MCF 10A (cell line): Measurements from ENCODE around the gene TNIP3. TPM values are rescaled to one million over a fixed set of nuclear protein-coding genes. Genes with fewer than 3 reads are reported as not detected.

Source experiments
- BruUV-seq: library from RNA; stranded (reverse); fragments of 400-500 nt; replicated peaks from 2 replicates; lab custom pipeline; 2021; lab: Mats Ljungman, UMichigan
- CTCF ChIA-PET: fragments of 300-600 bp; sonication (Branson Sonifier 250); formaldehyde crosslinking; extraction: SDS; loops from one replicate; lab custom pipeline; 2021; ENCODE audit warnings: antibody characterized with exemption, inconsistent platforms; lab: Yijun Ruan, JAX
- POLR2A ChIA-PET: fragments of 300-600, 350-650 bp; sonication (Branson Sonifier 250); formaldehyde crosslinking; extraction: SDS; loops from one replicate; lab custom pipeline; 2020; ENCODE audit warnings: antibody characterized with exemption, inconsistent platforms; lab: Yijun Ruan, JAX
- DNase-seq: peaks from one replicate; pipeline ENCODE4 v3.0.0-alpha.2; 2018; ENCODE audit not compliant: unreplicated experiment
- H3K27ac Mint-ChIP-seq: one replicate; pipeline ENCODE4 v1.8.0; 2022; ENCODE audit warnings: mild to moderate bottlenecking, low read depth, mixed read lengths; ENCODE audit not compliant: unreplicated experiment
- H3K27me3 Mint-ChIP-seq: one replicate; pipeline ENCODE4 v1.8.0; 2022; ENCODE audit warnings: mixed read lengths; ENCODE audit not compliant: insufficient read depth, unreplicated experiment
- H3K36me3 Mint-ChIP-seq: one replicate; pipeline ENCODE4 v1.8.0; 2022; ENCODE audit warnings: mild to moderate bottlenecking, moderate library complexity, mixed read lengths; ENCODE audit not compliant: insufficient read depth, unreplicated experiment
- H3K4me1 Mint-ChIP-seq: one replicate; pipeline ENCODE4 v1.8.0; 2022; ENCODE audit warnings: mixed read lengths; ENCODE audit not compliant: insufficient read depth, unreplicated experiment
- H3K4me3 Mint-ChIP-seq: one replicate; pipeline ENCODE4 v1.8.0; 2022; ENCODE audit warnings: mild to moderate bottlenecking, moderate library complexity, mixed read lengths; ENCODE audit not compliant: unreplicated experiment
- H3K9me3 Mint-ChIP-seq: one replicate; pipeline ENCODE4 v1.8.0; 2022; ENCODE audit warnings: mixed read lengths; ENCODE audit not compliant: unreplicated experiment
- intact Hi-C: fragments of 100-400 bp; cut with micrococcal nuclease; formaldehyde crosslinking; loops from 2 replicates; pipeline ENCODE4 v1.14.1; 2022
- total RNA-seq: library from RNA; stranded (reverse); gene quantifications from 2 replicates; pipeline ENCODE4 v1.2.3, GENCODE V29; 2022
- TF ChIP-seq, protein P1 (sequence below): fragments of 200-600 bp; IDR thresholded peaks from one replicate; pipeline ENCODE4 v1.8.0; 2022; ENCODE audit warnings: antibody characterized with exemption, mild to moderate bottlenecking; ENCODE audit not compliant: unreplicated experiment

Gene TNIP3
- total RNA-seq, 1 experiment from 2014 or later = 2.1 TPM

DNA sequence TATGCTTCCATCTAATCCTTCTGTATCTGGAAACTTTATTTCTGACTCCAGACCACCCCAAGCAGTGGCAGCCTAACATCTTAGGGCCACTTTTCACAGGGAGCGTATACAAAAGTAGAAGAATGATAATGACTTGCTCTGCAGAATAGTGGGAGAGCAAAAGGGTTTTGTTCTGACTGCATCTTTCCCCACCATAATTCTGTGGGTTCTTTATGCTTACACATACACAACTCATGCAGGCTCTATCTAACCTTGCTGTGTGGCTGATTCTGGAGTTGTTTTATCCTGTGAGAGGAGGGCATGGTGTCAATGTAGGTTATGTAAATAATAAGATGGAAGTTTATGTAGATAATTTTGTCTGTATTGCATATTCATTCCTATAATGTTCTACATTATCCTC, 49.4 kb downstream of the TNIP3 start:
- H3K4me1 Mint-ChIP-seq = no peaks in the 10 kb centered on the region
- BruUV-seq = no TSS peak
- TF ChIP-seq, protein P1, sequence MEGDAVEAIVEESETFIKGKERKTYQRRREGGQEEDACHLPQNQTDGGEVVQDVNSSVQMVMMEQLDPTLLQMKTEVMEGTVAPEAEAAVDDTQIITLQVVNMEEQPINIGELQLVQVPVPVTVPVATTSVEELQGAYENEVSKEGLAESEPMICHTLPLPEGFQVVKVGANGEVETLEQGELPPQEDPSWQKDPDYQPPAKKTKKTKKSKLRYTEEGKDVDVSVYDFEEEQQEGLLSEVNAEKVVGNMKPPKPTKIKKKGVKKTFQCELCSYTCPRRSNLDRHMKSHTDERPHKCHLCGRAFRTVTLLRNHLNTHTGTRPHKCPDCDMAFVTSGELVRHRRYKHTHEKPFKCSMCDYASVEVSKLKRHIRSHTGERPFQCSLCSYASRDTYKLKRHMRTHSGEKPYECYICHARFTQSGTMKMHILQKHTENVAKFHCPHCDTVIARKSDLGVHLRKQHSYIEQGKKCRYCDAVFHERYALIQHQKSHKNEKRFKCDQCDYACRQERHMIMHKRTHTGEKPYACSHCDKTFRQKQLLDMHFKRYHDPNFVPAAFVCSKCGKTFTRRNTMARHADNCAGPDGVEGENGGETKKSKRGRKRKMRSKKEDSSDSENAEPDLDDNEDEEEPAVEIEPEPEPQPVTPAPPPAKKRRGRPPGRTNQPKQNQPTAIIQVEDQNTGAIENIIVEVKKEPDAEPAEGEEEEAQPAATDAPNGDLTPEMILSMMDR = no peak
- no peak for DNase-seq
- no peaks in the 10 kb centered on the region for H3K9me3 Mint-ChIP-seq
- intact Hi-C loops = loop anchor here (5.0 kb wide), 2 partner anchors 957 to 1042 kb away; no protein-coding TSS in a partner anchor
- H3K27me3 Mint-ChIP-seq = no peaks in the 10 kb centered on the region
- H3K27ac Mint-ChIP-seq = no peak overlapping the region
- CTCF ChIA-PET = no interaction called here
- H3K36me3 Mint-ChIP-seq = no peaks in the 10 kb centered on the region
- no peak overlapping the region for H3K4me3 Mint-ChIP-seq
- POLR2A ChIA-PET = interaction anchor here (0.6 kb wide), 1 partner anchor 1966 kb away, joined by 5 read pairs; no protein-coding TSS in a partner anchor

DNA sequence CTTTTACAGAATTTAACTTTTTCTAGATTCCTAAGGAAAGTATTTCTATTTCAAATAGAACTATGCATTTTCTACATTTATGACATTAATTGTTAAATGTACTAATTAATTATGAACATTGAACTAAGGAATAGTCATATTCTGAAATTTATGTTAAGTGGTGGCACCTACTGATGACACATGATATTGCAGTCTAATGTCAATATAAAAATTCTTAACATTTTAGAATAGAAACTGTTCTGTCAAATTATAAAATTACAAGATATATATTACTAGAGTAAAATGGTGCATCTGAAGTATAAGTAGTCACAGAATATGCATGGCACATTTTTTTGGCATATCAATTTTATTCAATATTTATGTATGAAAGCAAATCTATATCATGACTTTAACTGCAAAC, 51.6 kb downstream of the TNIP3 start:
- no peak overlapping the region for H3K4me3 Mint-ChIP-seq
- no peaks in the 10 kb centered on the region for H3K4me1 Mint-ChIP-seq
- no TSS peak for BruUV-seq
- H3K9me3 Mint-ChIP-seq = no peaks in the 10 kb centered on the region
- intact Hi-C loops = loop anchor here (5.0 kb wide), 2 partner anchors 955 to 1040 kb away; no protein-coding TSS in a partner anchor
- no peak overlapping the region for H3K27ac Mint-ChIP-seq
- no peaks in the 10 kb centered on the region for H3K36me3 Mint-ChIP-seq
- peak; percentile 8 for DNase-seq
- POLR2A ChIA-PET = no interaction called here
- TF ChIP-seq, protein P1 = no peak
- no peaks in the 10 kb centered on the region for H3K27me3 Mint-ChIP-seq
- CTCF ChIA-PET = interaction anchor here (0.5 to 1.2 kb wide), 6 partner anchors 9 to 974 kb away, joined by 3 to 4 read pairs (median 3); no protein-coding TSS in a partner anchor

DNA sequence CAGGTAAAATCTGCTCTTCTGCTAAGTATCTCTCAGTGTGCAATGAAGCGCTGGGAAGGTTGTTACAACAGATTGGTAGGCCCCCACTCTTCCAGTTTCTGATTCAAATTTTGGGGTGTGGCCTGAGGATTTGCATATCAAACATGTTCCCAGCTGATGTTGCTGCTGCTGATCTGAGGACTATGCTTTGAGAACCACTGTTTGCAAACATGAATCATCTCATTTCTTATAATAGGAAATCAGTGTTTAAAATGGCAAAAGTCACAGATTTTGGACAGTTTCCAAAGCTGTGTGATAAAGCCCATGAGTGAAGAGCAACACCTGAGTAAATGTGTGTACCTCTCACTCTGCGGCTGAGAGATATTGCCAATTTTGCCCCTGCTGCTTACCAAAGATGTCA, 55.6 kb downstream of the TNIP3 start:
- H3K27me3 Mint-ChIP-seq = no peaks in the 10 kb centered on the region
- H3K4me1 Mint-ChIP-seq = no peaks in the 10 kb centered on the region
- no peaks in the 10 kb centered on the region for H3K9me3 Mint-ChIP-seq
- DNase-seq = no peak
- BruUV-seq = no TSS peak
- no peak overlapping the region for H3K27ac Mint-ChIP-seq
- intact Hi-C loops = no loop called here
- H3K36me3 Mint-ChIP-seq = no peaks in the 10 kb centered on the region
- no peak overlapping the region for H3K4me3 Mint-ChIP-seq
- ChIA-PET POLR2A (no interaction called here), CTCF (interaction anchor here (0.7 to 1.9 kb wide), 3 partner anchors 14 to 955 kb away, joined by 4 read pairs; no protein-coding TSS in a partner anchor)
- TF ChIP-seq, protein P1 = no peak

DNA sequence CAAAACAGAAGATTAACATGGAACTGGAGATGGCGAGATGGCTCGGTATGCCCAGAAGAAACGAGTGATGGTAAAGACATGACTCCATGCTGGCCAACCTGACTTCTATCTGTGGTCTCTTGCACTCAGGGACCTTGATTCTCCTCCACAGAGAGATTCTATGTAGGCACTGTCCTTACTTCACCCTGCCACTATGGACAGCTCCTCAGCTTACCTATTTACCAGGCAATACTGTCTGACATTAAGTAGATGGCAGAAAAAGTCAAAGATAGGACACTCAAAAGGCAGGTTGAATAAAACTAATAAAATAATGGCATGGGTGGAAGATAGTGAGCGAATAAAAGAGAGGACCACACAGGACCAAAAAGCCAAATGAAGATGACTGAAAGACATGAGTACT, 56.6 kb downstream of the TNIP3 start:
- H3K36me3 Mint-ChIP-seq = no peaks in the 10 kb centered on the region

More for the DNA sequence above, 56.6 kb downstream of the TNIP3 start:
- POLR2A ChIA-PET = no interaction called here
- no peaks in the 10 kb centered on the region for H3K4me1 Mint-ChIP-seq
- no TSS peak for BruUV-seq
- H3K9me3 Mint-ChIP-seq = no peaks in the 10 kb centered on the region
- intact Hi-C loops = no loop called here
- no peaks in the 10 kb centered on the region for H3K27me3 Mint-ChIP-seq
- no peak overlapping the region for H3K4me3 Mint-ChIP-seq
- no peak overlapping the region for H3K27ac Mint-ChIP-seq
- no peak for DNase-seq
- CTCF ChIA-PET = no interaction called here
- TF ChIP-seq, protein P1 = no peak
